Endodermal cell (in vitro differentiated cells): ENCODE results near the gene PRKAG2. TPM values are rescaled to one million over a fixed set of nuclear protein-coding genes. Genes with fewer than 3 reads are reported as not detected.

Experiments used
- DNase-seq: peaks from one replicate; pipeline ENCODE4 v3.0.0-alpha.2; 2017
- H3K27ac ChIP-seq: 2 replicates; pipeline ENCODE4 v1.5.1; 2013; ENCODE audit warnings: mild to moderate bottlenecking, low read depth, low read length, moderate library complexity
- H3K27me3 ChIP-seq: 2 replicates; pipeline ENCODE4 v1.6.1; 2013; ENCODE audit warnings: mild to moderate bottlenecking, low read length, moderate library complexity; ENCODE audit not compliant: insufficient read depth, control insufficient read depth, poor library complexity, severe bottlenecking
- H3K36me3 ChIP-seq: 2 replicates; pipeline ENCODE4 v1.7.0; 2013; ENCODE audit warnings: mild to moderate bottlenecking, low read length, moderate library complexity; ENCODE audit not compliant: control insufficient read depth, insufficient read depth
- H3K4me1 ChIP-seq: one replicate; pipeline ENCODE4 v1.7.0; 2013; ENCODE audit warnings: low read length; ENCODE audit not compliant: control insufficient read depth, insufficient read depth
- H3K4me3 ChIP-seq: 2 replicates; pipeline ENCODE4 v1.5.1; 2013; ENCODE audit warnings: mild to moderate bottlenecking, low read length, moderate library complexity
- H3K9ac ChIP-seq: 2 replicates; pipeline ENCODE4 v1.6.1; 2013; ENCODE audit warnings: mild to moderate bottlenecking, low read length, moderate library complexity; ENCODE audit not compliant: poor library complexity, severe bottlenecking; ENCODE audit errors: extremely low read depth
- H3K9me3 ChIP-seq: 2 replicates; pipeline ENCODE4 v1.6.1; 2013; ENCODE audit warnings: mild to moderate bottlenecking, low read length, moderate library complexity; ENCODE audit not compliant: control insufficient read depth
- H3K27ac Mint-ChIP-seq: 2 replicates; pipeline ENCODE4 v1.8.0; 2020; ENCODE audit warnings: mixed read lengths
- H3K27me3 Mint-ChIP-seq: 2 replicates; pipeline ENCODE4 v1.8.0; 2021; ENCODE audit warnings: mild to moderate bottlenecking, mixed read lengths; ENCODE audit not compliant: insufficient read depth
- H3K36me3 Mint-ChIP-seq: 2 replicates; pipeline ENCODE4 v1.8.0; 2020; ENCODE audit warnings: low read depth, mixed read lengths
- H3K4me1 Mint-ChIP-seq: 2 replicates; pipeline ENCODE4 v1.8.0; 2020; ENCODE audit warnings: mixed read lengths
- H3K4me3 Mint-ChIP-seq: 2 replicates; pipeline ENCODE4 v1.8.0; 2020; ENCODE audit warnings: mild to moderate bottlenecking, moderate library complexity, mixed read lengths
- H3K9me3 Mint-ChIP-seq: 2 replicates; pipeline ENCODE4 v1.8.0; 2020; ENCODE audit warnings: mild to moderate bottlenecking, mixed read lengths
- WGBS, 2 experiments: methylation state at CpG; one replicate each; pipeline versions ENCODE4 v1.1.5 to v1.1.7; 2013; ENCODE audit warnings: missing lambda C conversion rate in 2 of 2, mixed read lengths in 1 of 2; ENCODE audit not compliant: insufficient coverage in 1 of 2, insufficient read length in 1 of 2; 5-methylcytosine and 5-hydroxymethylcytosine counted together
- total RNA-seq, 2 donors: library from RNA; stranded (reverse); fragmentation: NEBNext Ultra II Directional in 1 of 2; extraction: Animal tissue kit (Norgen Biotek cat#: 25700) in 1 of 2; gene quantifications; 2 replicates in 1 of 2; 3 replicates in 1 of 2; pipeline ENCODE4 v1.2.1, GENCODE V29; 2021
- TF ChIP-seq, protein P1 (sequence below): fragments of 200-600 bp; sonication (generic); conservative IDR thresholded peaks from 2 replicates; pipeline ENCODE4 v1.5.0; 2021; ENCODE audit warnings: antibody characterized with exemption, mild to moderate bottlenecking

The PRKAG2 gene
- total RNA-seq, 2 donors from 2014 or later, result 17.2 to 20.7 TPM

DNA sequence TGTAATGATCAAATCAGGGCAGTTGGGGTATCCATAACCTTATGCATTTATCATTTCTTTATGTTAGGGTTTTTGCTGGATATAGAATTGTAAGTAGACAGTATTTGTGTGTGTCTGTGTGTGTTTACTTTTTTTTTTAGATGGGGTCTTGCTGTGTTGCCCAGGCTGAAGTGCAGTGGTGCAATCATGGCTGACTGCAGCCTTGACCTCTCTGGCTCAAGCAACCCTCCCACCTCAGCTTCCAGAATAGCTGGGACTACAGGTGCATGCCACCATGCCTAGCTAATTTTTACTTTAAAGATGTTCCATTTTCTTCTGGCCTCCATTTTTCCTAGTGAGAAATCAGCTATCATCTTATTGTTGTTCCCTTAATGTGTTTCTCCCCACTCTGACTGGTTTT lies 347.1 kb downstream of the PRKAG2 start:
- Mint-ChIP-seq H3K27ac (no peak overlapping the region), H3K4me1 (no peaks in the 10 kb centered on the region), H3K4me3 (no peak overlapping the region), H3K9me3 (peaks cover 43% of the 10 kb centered on the region), H3K27me3 (peaks cover 6% of the 10 kb centered on the region), H3K36me3 (peaks cover 4% of the 10 kb centered on the region)
- Histone ChIP-seq H3K27ac (no peak overlapping the region), H3K9ac (no peak overlapping the region), H3K4me3 (no peak overlapping the region), H3K36me3 (no peaks in the 10 kb centered on the region), H3K9me3 (peaks cover 12% of the 10 kb centered on the region), H3K4me1 (no peaks in the 10 kb centered on the region), H3K27me3 (no peaks in the 10 kb centered on the region)
- DNase-seq, result no peak
- TF ChIP-seq, protein P1, sequence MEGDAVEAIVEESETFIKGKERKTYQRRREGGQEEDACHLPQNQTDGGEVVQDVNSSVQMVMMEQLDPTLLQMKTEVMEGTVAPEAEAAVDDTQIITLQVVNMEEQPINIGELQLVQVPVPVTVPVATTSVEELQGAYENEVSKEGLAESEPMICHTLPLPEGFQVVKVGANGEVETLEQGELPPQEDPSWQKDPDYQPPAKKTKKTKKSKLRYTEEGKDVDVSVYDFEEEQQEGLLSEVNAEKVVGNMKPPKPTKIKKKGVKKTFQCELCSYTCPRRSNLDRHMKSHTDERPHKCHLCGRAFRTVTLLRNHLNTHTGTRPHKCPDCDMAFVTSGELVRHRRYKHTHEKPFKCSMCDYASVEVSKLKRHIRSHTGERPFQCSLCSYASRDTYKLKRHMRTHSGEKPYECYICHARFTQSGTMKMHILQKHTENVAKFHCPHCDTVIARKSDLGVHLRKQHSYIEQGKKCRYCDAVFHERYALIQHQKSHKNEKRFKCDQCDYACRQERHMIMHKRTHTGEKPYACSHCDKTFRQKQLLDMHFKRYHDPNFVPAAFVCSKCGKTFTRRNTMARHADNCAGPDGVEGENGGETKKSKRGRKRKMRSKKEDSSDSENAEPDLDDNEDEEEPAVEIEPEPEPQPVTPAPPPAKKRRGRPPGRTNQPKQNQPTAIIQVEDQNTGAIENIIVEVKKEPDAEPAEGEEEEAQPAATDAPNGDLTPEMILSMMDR, result no peak

- Mint-ChIP-seq H3K9me3 (peaks cover 10% of the 10 kb centered on the region), H3K27ac (no peak overlapping the region), H3K36me3 (no peaks in the 10 kb centered on the region), H3K27me3 (peaks cover 13% of the 10 kb centered on the region), H3K4me1 (no peaks in the 10 kb centered on the region), H3K4me3 (no peak overlapping the region)
- TF ChIP-seq, protein P1, result no peak
- Histone ChIP-seq H3K9ac (no peak overlapping the region), H3K27me3 (no peaks in the 10 kb centered on the region), H3K27ac (no peak overlapping the region), H3K4me1 (no peaks in the 10 kb centered on the region), H3K36me3 (no peaks in the 10 kb centered on the region), H3K4me3 (no peak overlapping the region), H3K9me3 (peaks cover 1% of the 10 kb centered on the region)
- 81% methylated on average over 2 of the region's 2 CpGs; no CpG with 5 or more reads in 1 of the 2 experiments for WGBS, 2 experiments
- no peak for DNase-seq
Measured at GRCh38 chr7:151524845-151525244, 352.1 kb downstream of the PRKAG2 start.

GRCh38 chr7:151524331-151524730 lies 352.6 kb downstream of the PRKAG2 start:
- no peaks in the 10 kb centered on the region for H3K4me1 Mint-ChIP-seq
- Histone ChIP-seq H3K27me3 (no peaks in the 10 kb centered on the region), H3K4me1 (no peaks in the 10 kb centered on the region), H3K36me3 (no peaks in the 10 kb centered on the region), H3K9me3 (no peaks in the 10 kb centered on the region), H3K4me3 (no peak overlapping the region), H3K9ac (no peak overlapping the region), H3K27ac (no peak overlapping the region)
- H3K4me3 Mint-ChIP-seq, result no peak overlapping the region
- peaks cover 13% of the 10 kb centered on the region for H3K27me3 Mint-ChIP-seq
- H3K9me3 Mint-ChIP-seq, result peaks cover 8% of the 10 kb centered on the region
- 94 to 96% methylated on average over 8 of the region's 8 CpGs for WGBS, 2 experiments
- TF ChIP-seq, protein P1, result no peak
- no peaks in the 10 kb centered on the region for H3K36me3 Mint-ChIP-seq
- H3K27ac Mint-ChIP-seq, result no peak overlapping the region
- no peak for DNase-seq
